Measurements from ENCODE around the gene OSTC.
"Not testable (repeated sequence)": the region's sequence is repeated elsewhere in the genome, so short reads cannot be mapped to it uniquely, and the experiment has no call there.

The OSTC gene

GRCh38 chr4:108646706-108647105 lies 3.7 kb upstream of the OSTC start:
- no peak for DNase-seq (ENCODE audit: low read depth)

GRCh38 chr4:108649863-108650211 lies 562 bp upstream of the OSTC start:
- no peak for DNase-seq (ENCODE audit: low read depth)

- DNase-seq (ENCODE audit: low read depth) = peak; percentile 37
These were observed 804 bp downstream of the OSTC start for GRCh38 chr4:108651014-108651791.

- no peak for DNase-seq (ENCODE audit: low read depth)
These were observed 12.2 kb downstream of the OSTC start for GRCh38 chr4:108662629-108663028.

- DNase-seq (ENCODE audit: low read depth) = no peak
These were observed 24.1 kb downstream of the OSTC start for GRCh38 chr4:108674356-108674977.

- DNase-seq (ENCODE audit: low read depth) = no peak
These were observed 31.0 kb downstream of the OSTC start for GRCh38 chr4:108681321-108681809.

- no peak for DNase-seq (ENCODE audit: low read depth)
These were observed 33.1 kb downstream of the OSTC start for GRCh38 chr4:108683479-108683878.

- no peak for DNase-seq (ENCODE audit: low read depth)
These were observed 34.8 kb downstream of the OSTC start for GRCh38 chr4:108685036-108685686.

GRCh38 chr4:108690738-108691137 lies 40.3 kb downstream of the OSTC start:
- DNase-seq (ENCODE audit: low read depth) = no peak

- no peak for DNase-seq (ENCODE audit: low read depth)
These were observed 42.8 kb downstream of the OSTC start for GRCh38 chr4:108693211-108693610.

- no peak for DNase-seq (ENCODE audit: low read depth)
These were observed 43.4 kb downstream of the OSTC start for GRCh38 chr4:108693819-108694218.

- DNase-seq (ENCODE audit: low read depth) = no peak
These were observed 44.0 kb downstream of the OSTC start for GRCh38 chr4:108694423-108694822.

GRCh38 chr4:108695062-108695461 lies 44.7 kb downstream of the OSTC start:
- DNase-seq (ENCODE audit: low read depth) = no peak

- no peak for DNase-seq (ENCODE audit: low read depth)
These were observed 45.8 kb downstream of the OSTC start for GRCh38 chr4:108696160-108696559.

- DNase-seq (ENCODE audit: low read depth) = no peak
These were observed 49.8 kb downstream of the OSTC start for GRCh38 chr4:108700081-108700757.

GRCh38 chr4:108702960-108703359 lies 52.6 kb downstream of the OSTC start:
- DNase-seq (ENCODE audit: low read depth) = no peak

- DNase-seq (ENCODE audit: low read depth) = no peak
These were observed 53.0 kb downstream of the OSTC start for GRCh38 chr4:108703370-108703769.

GRCh38 chr4:108703966-108704365 lies 53.6 kb downstream of the OSTC start:
- DNase-seq (ENCODE audit: low read depth) = no peak

GRCh38 chr4:108706289-108706688 lies 55.9 kb downstream of the OSTC start:
- no peak for DNase-seq (ENCODE audit: low read depth)

- no peak for DNase-seq (ENCODE audit: low read depth)
These were observed 58.8 kb downstream of the OSTC start for GRCh38 chr4:108709234-108709633.

- DNase-seq (ENCODE audit: low read depth) = no peak
These were observed 59.3 kb downstream of the OSTC start for GRCh38 chr4:108709722-108710121.

GRCh38 chr4:108710578-108710977 lies 60.2 kb downstream of the OSTC start:
- not testable (repeated sequence) for DNase-seq (ENCODE audit: low read depth)

- no peak for DNase-seq (ENCODE audit: low read depth)
These were observed 64.5 kb downstream of the OSTC start for GRCh38 chr4:108714880-108715279.
